ENCODE measurements around the gene CERS6. TPM values are rescaled to one million over a fixed set of nuclear protein-coding genes. Genes with fewer than 3 reads are reported as not detected.

CERS6 gene
- total and polyA plus RNA-seq, 2 of the 8 experiments (the other 6 are each of a cell fraction or from before 2014, with no cell fraction given), result 6.8 to 28.2 TPM

GRCh38 chr2:168620554-168620953 is 164.5 kb downstream of the CERS6 start:
- 91% methylated on average over 2 of the region's 2 CpGs; no CpG with 5 or more reads in 1 of the 2 experiments for WGBS, 2 experiments (ENCODE audit: extremely low coverage in 1 of 2, insufficient coverage in 1 of 2, insufficient read length in 1 of 2, insufficient replicate concordance in 2 of 2, low coverage in 1 of 2, low lambda C conversion rate in 2 of 2, missing lambda C conversion rate in 1 of 2)
- H2AFZ ChIP-seq (ENCODE audit: low read length), result no peak overlapping the region
- TF ChIP-seq GTF2F1 (IDR thresholded peaks at IDR 0.05; ENCODE audit: borderline replicate concordance, low read depth, low read length), result no peak
- TF ChIP-seq USF2 (IDR thresholded peaks at IDR 0.05; ENCODE audit: low read length), result no peak
- no peak for TF ChIP-seq NRF1 (IDR thresholded peaks at IDR 0.05; ENCODE audit: low read depth, low read length)
- no peak for TF ChIP-seq SIN3A (conservative IDR thresholded peaks at IDR 0.05 in 1 of 2, IDR thresholded peaks at IDR 0.05 in 1 of 2; ENCODE audit: low read depth in 1 of 2, low read length in 2 of 2)
- TF ChIP-seq RFX5 (IDR thresholded peaks at IDR 0.05; ENCODE audit: borderline replicate concordance, low read depth, low read length), result no peak
- no peak for TF ChIP-seq POLR2AphosphoS5 (IDR thresholded peaks at IDR 0.05; ENCODE audit: low read depth, low read length)
- TF ChIP-seq ASH2L (IDR thresholded peaks at IDR 0.05; ENCODE audit: low read length), result no peak
- TF ChIP-seq PHF8 (conservative IDR thresholded peaks at IDR 0.05; ENCODE audit: low read depth, low read length), result no peak
- no peak for TF ChIP-seq CHD2 (IDR thresholded peaks at IDR 0.05; ENCODE audit: low read length)
- TF ChIP-seq ZNF274 (IDR thresholded peaks at IDR 0.05; ENCODE audit: borderline replicate concordance, extremely low read depth, low read length), result no peak
- TF ChIP-seq MAFK (IDR thresholded peaks at IDR 0.05; ENCODE audit: low read depth, low read length), result no peak
- no peak for TF ChIP-seq HDAC2 (IDR thresholded peaks at IDR 0.05; ENCODE audit: borderline replicate concordance in 1 of 2, low read depth in 2 of 2, low read length in 2 of 2)
- TF ChIP-seq FOSL1 (IDR thresholded peaks at IDR 0.05; ENCODE audit: insufficient read depth, low read depth, low read length), result no peak
- no peak for TF ChIP-seq BACH1 (IDR thresholded peaks at IDR 0.05; ENCODE audit: low read length)

More at GRCh38 chr2:168620554-168620953, 164.5 kb downstream of the CERS6 start:
- H3K23me2 ChIP-seq (ENCODE audit: low read depth, low read length), result no peaks in the 10 kb centered on the region
- no peak overlapping the region for H2BK120ac ChIP-seq (replicated peaks; ENCODE audit: low read depth, low read length)
- no peak for FAIRE-seq
- H3K27ac ChIP-seq (ENCODE audit: low read depth, low read length), result no peak overlapping the region
- H3K36me3 ChIP-seq (ENCODE audit: control insufficient read depth in 2 of 4, insufficient read depth in 4 of 4, low read length in 3 of 4), result no peaks in the 10 kb centered on the region
- ChIA-PET POLR2A (ENCODE audit: partially characterized antibody) (no interaction called here), CTCF (ENCODE audit: partially characterized antibody) (no interaction called here)
- no peak overlapping the region for H2BK5ac ChIP-seq (ENCODE audit: low read depth, low read length)
- no peak overlapping the region for H3K4me2 ChIP-seq (ENCODE audit: insufficient read depth in 1 of 2, low read depth in 2 of 2, low read length in 2 of 2)
- H3K14ac ChIP-seq (ENCODE audit: insufficient read length), result no peak overlapping the region
- peaks cover 0 to 3% (median 0%) of the 10 kb centered on the region in 4 experiments; a peak in 1 of 7 replicates for H3K4me1 ChIP-seq (replicated peaks in 1 of 4; ENCODE audit: control insufficient read depth in 3 of 4, insufficient read depth in 4 of 4, low read length in 3 of 4)
- no peaks in the 10 kb centered on the region for H3K79me2 ChIP-seq (ENCODE audit: control insufficient read depth in 1 of 2, insufficient read depth in 2 of 2, low read length in 2 of 2)
- no peak overlapping the region for H4K8ac ChIP-seq (ENCODE audit: extremely low read depth, insufficient read depth, low read length)
- DNase-seq (ENCODE audit: low read depth in 1 of 2, low spot score in 2 of 2), result no peak
- H3K9ac ChIP-seq (replicated peaks in 1 of 4; ENCODE audit: extremely low read depth in 1 of 4, low read depth in 3 of 4, low read length in 3 of 4), result no peak overlapping the region
- H3K4ac ChIP-seq (replicated peaks; ENCODE audit: insufficient read length, low read depth, low read length), result no peak overlapping the region
- H3K18ac ChIP-seq (ENCODE audit: extremely low read depth, low read length), result no peak overlapping the region
- H3K4me3 ChIP-seq (ENCODE audit: extremely low read depth in 1 of 4, insufficient read depth in 2 of 4, low read depth in 3 of 4, low read length in 4 of 4), result no peak overlapping the region
- H3K27me3 ChIP-seq (replicated peaks in 1 of 4; ENCODE audit: control insufficient read depth in 3 of 4, extremely low read depth in 1 of 4, insufficient read depth in 3 of 4, low read length in 3 of 4), result no peaks in the 10 kb centered on the region
- no peak overlapping the region for H4K91ac ChIP-seq (replicated peaks; ENCODE audit: insufficient read length, low read length)
- no peaks in the 10 kb centered on the region for H3K9me3 ChIP-seq (ENCODE audit: insufficient read depth in 2 of 2, low read depth in 1 of 2, low read length in 1 of 2)
- H2BK20ac ChIP-seq (ENCODE audit: low read length), result no peak overlapping the region
- no peaks in the 10 kb centered on the region for H3K79me1 ChIP-seq (ENCODE audit: low read depth, low read length)
- no peak overlapping the region for H3K23ac ChIP-seq (ENCODE audit: insufficient read length)
- H3K56ac ChIP-seq (replicated peaks; ENCODE audit: insufficient read length, low read depth, low read length), result no peak overlapping the region
- H2BK12ac ChIP-seq (ENCODE audit: low read depth, low read length), result no peak overlapping the region
- no peak overlapping the region for H2AK5ac ChIP-seq (ENCODE audit: low read depth, low read length)
- no peaks in the 10 kb centered on the region for H4K20me1 ChIP-seq (replicated peaks in 1 of 2; ENCODE audit: control insufficient read depth in 1 of 2, insufficient read depth in 2 of 2, low read length in 2 of 2)
- H4K5ac ChIP-seq (ENCODE audit: insufficient read length, low read depth, low read length), result no peak overlapping the region
- H2BK15ac ChIP-seq (ENCODE audit: low read length), result no peak overlapping the region
